Neuron (in vitro differentiated cells): ENCODE results near the gene LRRC3B.
"Not testable (repeated sequence)": the region's sequence is repeated elsewhere in the genome, so short reads cannot be mapped to it uniquely, and the experiment has no call there.

Experiments used
- H2AFZ ChIP-seq: one replicate; pipeline ENCODE4 v1.6.1; 2013; ENCODE audit warnings: low read depth, mild to moderate bottlenecking, inconsistent platforms, low read length, moderate library complexity
- H3K27me3 ChIP-seq: one replicate; pipeline ENCODE4 v1.6.1; 2013; ENCODE audit warnings: low read length; ENCODE audit not compliant: insufficient read depth
- H3K36me3 ChIP-seq: one replicate; pipeline ENCODE4 v1.6.1; 2013; ENCODE audit warnings: low read length; ENCODE audit not compliant: insufficient read depth
- H3K4me1 ChIP-seq: one replicate; pipeline ENCODE4 v1.6.1; 2013; ENCODE audit warnings: low read length; ENCODE audit not compliant: insufficient read depth
- H3K4me3 ChIP-seq: 2 replicates; pipeline ENCODE4 v1.5.1; 2013; ENCODE audit warnings: mild to moderate bottlenecking, low read length, moderate library complexity
- H3K9me3 ChIP-seq: one replicate; pipeline ENCODE4 v1.6.1; 2013; ENCODE audit warnings: low read length

Gene LRRC3B

GRCh38 chr3:26622621-26623418 lies at the start of gene LRRC3B:
LRRC3B (plus strand) TSS chr3:26622772; CDS start chr3:26709673, 86,901 bp downstream.
- peak within 1 kb of the TSS; percentile 50 for H2AFZ ChIP-seq
- H3K27me3 ChIP-seq = peaks cover 54% of the 10 kb centered on the region
- H3K36me3 ChIP-seq = no peaks in the 10 kb centered on the region
- peak within 1 kb of the TSS; percentile 39 for H3K4me3 ChIP-seq
- peaks cover 12% of the 10 kb centered on the region for H3K4me1 ChIP-seq
- no peaks in the 10 kb centered on the region for H3K9me3 ChIP-seq

GRCh38 chr3:26574766-26575165 lies 47.8 kb upstream of the LRRC3B start:
- H3K36me3 ChIP-seq = no peaks in the 10 kb centered on the region
- no peak overlapping the region for H3K4me3 ChIP-seq
- no peaks in the 10 kb centered on the region for H3K27me3 ChIP-seq
- no peaks in the 10 kb centered on the region for H3K9me3 ChIP-seq
- H2AFZ ChIP-seq = no peak overlapping the region
- no peaks in the 10 kb centered on the region for H3K4me1 ChIP-seq

GRCh38 chr3:26579116-26579515 lies 43.5 kb upstream of the LRRC3B start:
- H3K36me3 ChIP-seq = no peaks in the 10 kb centered on the region
- no peak overlapping the region for H3K4me3 ChIP-seq
- H3K9me3 ChIP-seq = no peaks in the 10 kb centered on the region
- no peaks in the 10 kb centered on the region for H3K27me3 ChIP-seq
- H2AFZ ChIP-seq = no peak overlapping the region
- H3K4me1 ChIP-seq = no peaks in the 10 kb centered on the region

GRCh38 chr3:26587571-26587970 lies 35.0 kb upstream of the LRRC3B start:
- H3K27me3 ChIP-seq = no peaks in the 10 kb centered on the region
- no peak overlapping the region for H3K4me3 ChIP-seq
- H2AFZ ChIP-seq = no peak overlapping the region
- H3K4me1 ChIP-seq = no peaks in the 10 kb centered on the region
- H3K9me3 ChIP-seq = no peaks in the 10 kb centered on the region
- no peaks in the 10 kb centered on the region for H3K36me3 ChIP-seq

GRCh38 chr3:26588931-26589330 lies 33.6 kb upstream of the LRRC3B start:
- Histone ChIP-seq H3K4me1 (no peaks in the 10 kb centered on the region), H3K36me3 (no peaks in the 10 kb centered on the region), H3K4me3 (no peak overlapping the region), H3K27me3 (no peaks in the 10 kb centered on the region), H3K9me3 (no peaks in the 10 kb centered on the region), H2AFZ (no peak overlapping the region)

GRCh38 chr3:26589678-26590077 lies 32.9 kb upstream of the LRRC3B start:
- Histone ChIP-seq H3K9me3 (no peaks in the 10 kb centered on the region), H3K36me3 (no peaks in the 10 kb centered on the region), H3K4me1 (no peaks in the 10 kb centered on the region)

GRCh38 chr3:26590919-26591484 lies 31.6 kb upstream of the LRRC3B start:
- Histone ChIP-seq H3K4me3 (no peak overlapping the region), H3K36me3 (no peaks in the 10 kb centered on the region), H3K4me1 (no peaks in the 10 kb centered on the region), H2AFZ (no peak overlapping the region), H3K27me3 (no peaks in the 10 kb centered on the region), H3K9me3 (no peaks in the 10 kb centered on the region)

More at GRCh38 chr3:26589678-26590077, 32.9 kb upstream of the LRRC3B start:
- Histone ChIP-seq H2AFZ (no peak overlapping the region), H3K27me3 (no peaks in the 10 kb centered on the region), H3K4me3 (no peak overlapping the region)

GRCh38 chr3:26591926-26592325 lies 30.6 kb upstream of the LRRC3B start:
- H3K9me3 ChIP-seq = no peaks in the 10 kb centered on the region
- H3K27me3 ChIP-seq = no peaks in the 10 kb centered on the region
- H3K4me3 ChIP-seq = no peak overlapping the region
- no peaks in the 10 kb centered on the region for H3K4me1 ChIP-seq
- H3K36me3 ChIP-seq = no peaks in the 10 kb centered on the region
- no peak overlapping the region for H2AFZ ChIP-seq

GRCh38 chr3:26592451-26592850 lies 30.1 kb upstream of the LRRC3B start:
- Histone ChIP-seq H3K9me3 (no peaks in the 10 kb centered on the region), H2AFZ (no peak overlapping the region), H3K27me3 (no peaks in the 10 kb centered on the region), H3K4me3 (no peak overlapping the region), H3K4me1 (no peaks in the 10 kb centered on the region), H3K36me3 (no peaks in the 10 kb centered on the region)

- Histone ChIP-seq H3K9me3 (no peaks in the 10 kb centered on the region), H3K4me3 (no peak overlapping the region), H2AFZ (no peak overlapping the region), H3K27me3 (no peaks in the 10 kb centered on the region), H3K36me3 (no peaks in the 10 kb centered on the region), H3K4me1 (no peaks in the 10 kb centered on the region)
Observed at GRCh38 chr3:26596335-26596734, 26.2 kb upstream of the LRRC3B start.

GRCh38 chr3:26603311-26603710 lies 19.3 kb upstream of the LRRC3B start:
- H3K36me3 ChIP-seq, H3K4me3 ChIP-seq: not testable (repeated sequence)

GRCh38 chr3:26603771-26604170 lies 18.8 kb upstream of the LRRC3B start:
- not testable (repeated sequence) for H3K36me3 ChIP-seq, H3K9me3 ChIP-seq, H3K4me3 ChIP-seq, H3K4me1 ChIP-seq, H3K27me3 ChIP-seq, H2AFZ ChIP-seq

More at GRCh38 chr3:26603311-26603710, 19.3 kb upstream of the LRRC3B start:
- not testable (repeated sequence) for H3K27me3 ChIP-seq, H2AFZ ChIP-seq, H3K9me3 ChIP-seq, H3K4me1 ChIP-seq

GRCh38 chr3:26614006-26614685 lies 8.4 kb upstream of the LRRC3B start:
- no peaks in the 10 kb centered on the region for H3K36me3 ChIP-seq
- no peaks in the 10 kb centered on the region for H3K27me3 ChIP-seq
- H3K4me1 ChIP-seq = no peaks in the 10 kb centered on the region
- H3K9me3 ChIP-seq = no peaks in the 10 kb centered on the region
- no peak overlapping the region for H2AFZ ChIP-seq
- no peak overlapping the region for H3K4me3 ChIP-seq
